ENCODE data around the gene NPAS3.

The NPAS3 gene

GRCh38 chr14:33525626-33526025 is 586.9 kb downstream of the NPAS3 start:
- H3K4me3 ChIP-seq (ENCODE audit: low read depth, low read length): no peak overlapping the region
- TF ChIP-seq, protein P1, sequence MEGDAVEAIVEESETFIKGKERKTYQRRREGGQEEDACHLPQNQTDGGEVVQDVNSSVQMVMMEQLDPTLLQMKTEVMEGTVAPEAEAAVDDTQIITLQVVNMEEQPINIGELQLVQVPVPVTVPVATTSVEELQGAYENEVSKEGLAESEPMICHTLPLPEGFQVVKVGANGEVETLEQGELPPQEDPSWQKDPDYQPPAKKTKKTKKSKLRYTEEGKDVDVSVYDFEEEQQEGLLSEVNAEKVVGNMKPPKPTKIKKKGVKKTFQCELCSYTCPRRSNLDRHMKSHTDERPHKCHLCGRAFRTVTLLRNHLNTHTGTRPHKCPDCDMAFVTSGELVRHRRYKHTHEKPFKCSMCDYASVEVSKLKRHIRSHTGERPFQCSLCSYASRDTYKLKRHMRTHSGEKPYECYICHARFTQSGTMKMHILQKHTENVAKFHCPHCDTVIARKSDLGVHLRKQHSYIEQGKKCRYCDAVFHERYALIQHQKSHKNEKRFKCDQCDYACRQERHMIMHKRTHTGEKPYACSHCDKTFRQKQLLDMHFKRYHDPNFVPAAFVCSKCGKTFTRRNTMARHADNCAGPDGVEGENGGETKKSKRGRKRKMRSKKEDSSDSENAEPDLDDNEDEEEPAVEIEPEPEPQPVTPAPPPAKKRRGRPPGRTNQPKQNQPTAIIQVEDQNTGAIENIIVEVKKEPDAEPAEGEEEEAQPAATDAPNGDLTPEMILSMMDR (IDR thresholded peaks at IDR 0.05; ENCODE audit: low read depth, low read length, missing control alignments): no peak
- no peak for DNase-seq (ENCODE audit: low read depth)

- TF ChIP-seq, protein P1 (IDR thresholded peaks at IDR 0.05; ENCODE audit: low read depth, low read length, missing control alignments): no peak
- DNase-seq (ENCODE audit: low read depth): no peak
- no peak overlapping the region for H3K4me3 ChIP-seq (ENCODE audit: low read depth, low read length)
Measured at GRCh38 chr14:33527023-33527634, 588.5 kb downstream of the NPAS3 start.

DNA sequence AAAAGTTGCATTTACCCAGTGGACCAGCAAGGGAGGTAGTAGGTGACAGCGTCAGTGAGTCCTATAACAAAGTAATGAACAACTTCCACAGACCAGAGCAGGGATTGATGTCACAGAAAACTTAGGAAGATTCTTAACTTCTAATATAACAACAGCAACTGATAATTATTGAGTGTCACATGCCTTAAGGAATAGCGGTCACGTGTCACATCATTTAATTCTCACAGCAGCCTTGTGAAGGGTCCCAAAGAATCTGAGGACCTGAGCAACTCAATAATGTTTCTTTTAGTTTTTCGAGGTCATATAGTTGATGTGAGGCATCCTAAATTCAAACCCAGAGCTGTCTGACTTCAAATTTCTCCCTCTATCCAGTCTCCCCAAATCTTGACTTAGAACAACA is 590.0 kb downstream of the NPAS3 start:
- TF ChIP-seq, protein P1 (IDR thresholded peaks at IDR 0.05; ENCODE audit: low read depth, low read length, missing control alignments): no peak
- no peak for DNase-seq (ENCODE audit: low read depth)

GRCh38 chr14:33529787-33530757 is 591.4 kb downstream of the NPAS3 start:
- TF ChIP-seq, protein P1 (IDR thresholded peaks at IDR 0.05; ENCODE audit: low read depth, low read length, missing control alignments): no peak
- H3K4me3 ChIP-seq (ENCODE audit: low read depth, low read length): no peak overlapping the region
- DNase-seq (ENCODE audit: low read depth): no peak

More for the DNA sequence above, 590.0 kb downstream of the NPAS3 start:
- no peak overlapping the region for H3K4me3 ChIP-seq (ENCODE audit: low read depth, low read length)

- TF ChIP-seq, protein P1 (IDR thresholded peaks at IDR 0.05; ENCODE audit: low read depth, low read length, missing control alignments): no peak
- DNase-seq (ENCODE audit: low read depth): no peak
- H3K4me3 ChIP-seq (ENCODE audit: low read depth, low read length): no peak overlapping the region
Measured at GRCh38 chr14:33532553-33532952, 593.9 kb downstream of the NPAS3 start.

DNA sequence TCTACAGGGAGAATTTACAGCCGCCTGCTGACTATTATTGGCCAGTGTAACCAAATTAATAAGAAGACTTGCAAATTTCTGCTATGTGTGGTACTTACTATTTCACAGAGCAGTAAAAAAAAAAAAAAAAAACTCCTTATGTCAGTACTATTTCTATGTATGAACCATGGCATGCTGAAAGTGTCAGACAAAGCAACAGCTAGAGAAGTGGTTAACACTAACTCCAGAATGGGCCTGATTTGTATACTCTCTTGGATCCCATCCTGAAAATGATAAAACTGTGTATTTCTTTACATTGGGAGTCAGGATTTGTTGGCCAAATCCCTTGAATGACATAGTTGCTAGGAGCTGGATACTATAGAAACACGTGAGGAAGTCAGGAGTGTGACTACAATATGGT is 595.4 kb downstream of the NPAS3 start:
- TF ChIP-seq, protein P1 (IDR thresholded peaks at IDR 0.05; ENCODE audit: low read depth, low read length, missing control alignments): no peak
- DNase-seq (ENCODE audit: low read depth): no peak
- H3K4me3 ChIP-seq (ENCODE audit: low read depth, low read length): no peak overlapping the region
